Prostate gland (tissue), 2 donors: ENCODE measurements around the gene LITAFD.

Experiments used
- POLR2A ChIP-seq: fragments of 450-650 bp; IDR thresholded peaks from one replicate; pipeline ENCODE4 v1.6.1; 2016; ENCODE audit warnings: antibody characterized with exemption, mild to moderate bottlenecking
- TF ChIP-seq, protein P1 (sequence below), 4 experiments: fragments of 200-600 bp in 2 of 4; fragments of 450-650 bp in 2 of 4; sonication (generic) in 2 of 4; IDR thresholded peaks; 1 replicate in 3 of 4; 2 replicates in 1 of 4; pipeline ENCODE4 v1.5.1; 2016 to 2019; ENCODE audit warnings: antibody characterized with exemption in 4 of 4, mild to moderate bottlenecking in 2 of 4, moderate library complexity in 2 of 4

DNA sequence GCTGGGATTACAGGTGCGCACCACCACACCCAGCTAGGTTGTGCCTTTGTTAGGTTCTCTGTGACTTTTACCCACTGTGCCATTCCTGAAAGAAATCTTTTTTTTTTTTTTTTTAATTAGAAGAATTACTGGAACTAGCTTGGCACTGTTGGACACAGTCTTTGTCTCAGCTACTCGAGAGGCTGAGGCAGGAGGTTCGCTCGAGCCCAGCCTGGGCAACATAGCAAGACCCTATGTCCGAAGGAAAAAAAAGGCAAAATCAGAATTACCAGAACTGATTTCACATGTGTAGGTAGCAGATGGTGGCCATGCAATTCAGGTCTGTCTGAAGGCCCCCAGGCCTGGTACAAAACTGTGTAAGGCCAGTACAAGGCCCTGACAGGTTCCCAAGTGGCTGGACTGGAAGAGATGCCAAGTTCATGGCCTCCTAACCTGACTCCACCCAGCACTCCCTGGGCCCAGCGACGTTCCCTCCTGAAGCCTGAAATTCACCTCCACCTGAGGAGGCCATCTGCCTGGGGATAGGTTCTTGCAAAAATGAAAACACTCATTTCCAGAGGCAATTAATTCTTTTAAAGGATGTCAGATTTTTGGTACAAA lies 36.4 kb upstream of the LITAFD start:
- TF ChIP-seq, protein P1, sequence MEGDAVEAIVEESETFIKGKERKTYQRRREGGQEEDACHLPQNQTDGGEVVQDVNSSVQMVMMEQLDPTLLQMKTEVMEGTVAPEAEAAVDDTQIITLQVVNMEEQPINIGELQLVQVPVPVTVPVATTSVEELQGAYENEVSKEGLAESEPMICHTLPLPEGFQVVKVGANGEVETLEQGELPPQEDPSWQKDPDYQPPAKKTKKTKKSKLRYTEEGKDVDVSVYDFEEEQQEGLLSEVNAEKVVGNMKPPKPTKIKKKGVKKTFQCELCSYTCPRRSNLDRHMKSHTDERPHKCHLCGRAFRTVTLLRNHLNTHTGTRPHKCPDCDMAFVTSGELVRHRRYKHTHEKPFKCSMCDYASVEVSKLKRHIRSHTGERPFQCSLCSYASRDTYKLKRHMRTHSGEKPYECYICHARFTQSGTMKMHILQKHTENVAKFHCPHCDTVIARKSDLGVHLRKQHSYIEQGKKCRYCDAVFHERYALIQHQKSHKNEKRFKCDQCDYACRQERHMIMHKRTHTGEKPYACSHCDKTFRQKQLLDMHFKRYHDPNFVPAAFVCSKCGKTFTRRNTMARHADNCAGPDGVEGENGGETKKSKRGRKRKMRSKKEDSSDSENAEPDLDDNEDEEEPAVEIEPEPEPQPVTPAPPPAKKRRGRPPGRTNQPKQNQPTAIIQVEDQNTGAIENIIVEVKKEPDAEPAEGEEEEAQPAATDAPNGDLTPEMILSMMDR (IDR thresholded peaks at IDR 0.05), result no peak
- no peak for TF ChIP-seq POLR2A
